Kidney (tissue), 14 donors: ENCODE results near the gene COL23A1. TPM values are rescaled to one million over a fixed set of nuclear protein-coding genes. Genes with fewer than 3 reads are reported as not detected.

ENCODE experiments used
- DNase-seq, 5 donors: peaks; one replicate each; pipeline ENCODE4 v3.0.0-alpha.2; 2013 to 2020
- FAIRE-seq: peaks from 2 replicates; lab custom pipeline; 2012; peaks lifted over from hg19 to GRCh38; lab: Jason Lieb, UNC
- H3K27ac ChIP-seq, 2 donors: one replicate each; pipeline ENCODE4 v1.7.0; 2013; ENCODE audit warnings: low read depth in 2 of 2, low read length in 2 of 2, inconsistent platforms in 1 of 2
- H3K27me3 ChIP-seq: one replicate; pipeline ENCODE4 v1.7.1; 2013; ENCODE audit warnings: low read length, inconsistent platforms; ENCODE audit not compliant: control insufficient read depth, insufficient read depth
- H3K36me3 ChIP-seq, 3 donors: one replicate each; pipeline versions ENCODE4 v1.7.0 to v1.7.1; 2013; ENCODE audit warnings: low read length in 3 of 3, control low read depth in 1 of 3, inconsistent platforms in 1 of 3; ENCODE audit not compliant: insufficient read depth in 3 of 3, control insufficient read depth in 2 of 3
- H3K4me1 ChIP-seq, 3 donors: one replicate each; pipeline versions ENCODE4 v1.7.0 to v1.7.1; 2013; ENCODE audit warnings: low read length in 3 of 3, inconsistent platforms in 1 of 3, low read depth in 1 of 3; ENCODE audit not compliant: control insufficient read depth in 2 of 3, insufficient read depth in 2 of 3
- H3K4me3 ChIP-seq, 3 donors: one replicate each; pipeline versions ENCODE4 v1.7.0 to v1.8.1; 2013; ENCODE audit warnings: low read length in 3 of 3, control low read depth in 1 of 3, inconsistent platforms in 1 of 3
- H3K9ac ChIP-seq, 3 donors: one replicate each; pipeline versions ENCODE4 v1.7.0 to v1.7.1; 2013; ENCODE audit warnings: low read length in 3 of 3, control low read depth in 1 of 3, inconsistent platforms in 1 of 3
- H3K9me3 ChIP-seq, 3 donors: one replicate each; pipeline versions ENCODE4 v1.7.0 to v1.7.1; 2013; ENCODE audit warnings: low read length in 3 of 3, control low read depth in 1 of 3, inconsistent platforms in 1 of 3; ENCODE audit not compliant: control insufficient read depth in 2 of 3, insufficient read depth in 1 of 3
- CTCF ChIP-seq: IDR thresholded peaks from 3 replicates; pipeline ENCODE4 v1.5.1; 2012; ENCODE audit warnings: mild to moderate bottlenecking, moderate library complexity, borderline replicate concordance; ENCODE audit not compliant: insufficient read depth; ENCODE audit errors: extremely low read depth
- intact Hi-C: fragments of 100-400 bp; cut with DNase I; formaldehyde crosslinking; loops from one replicate; pipeline ENCODE4 v1.11.1; 2022
- polyA plus RNA-seq: library from polyadenylated mRNA; stranded (reverse); fragments of 350-450 nt; fragmentation: Illumina TruSeq; extraction: RNeasy Lipid Tissue Mini Kit (QIAGEN cat#74804); gene quantifications from one replicate; pipeline ENCODE4 v1.2.3, GENCODE V29; 2014; ENCODE audit warnings: low read depth, low replicate concordance; ENCODE audit not compliant: insufficient read depth
- total RNA-seq: library from RNA; stranded (reverse); fragmentation: NEBNext Ultra II Directional; extraction: Animal tissue kit (Norgen Biotek cat#: 25700); gene quantifications from one replicate; pipeline ENCODE4 v1.2.1, GENCODE V29; 2021
- donor health status: control.
- donor health status: control.
- donor health status: control.
- donor health status: control.
- donor health status: control.
- donor health status: DM: yes; HTN: yes; CAD: no.
- donor health status: Normal renal cell carcinoma (clear cell type).

Gene COL23A1
- total and polyA plus RNA-seq, 2 donors from 2014 or later: 4.1 to 8.7 TPM

- DNase-seq (peak in 1 of 5 donors; percentile 53), FAIRE-seq (no peak)
- no peak overlapping the region for H3K4me3 ChIP-seq
- TF ChIP-seq CTCF: no peak
- no peaks in the 10 kb centered on the region for H3K9me3 ChIP-seq
- H3K9ac ChIP-seq: no peak overlapping the region
- H3K4me1 ChIP-seq: peaks cover 0 to 2% (median 0%) of the 10 kb centered on the region in 3 donors
- no peak overlapping the region for H3K27ac ChIP-seq
- intact Hi-C loops: no loop called here
- no peaks in the 10 kb centered on the region for H3K27me3 ChIP-seq
- H3K36me3 ChIP-seq: no peaks in the 10 kb centered on the region
Observed at GRCh38 chr5:178327446-178327845, 262.7 kb downstream of the COL23A1 start.

- no peak for TF ChIP-seq CTCF
- Histone ChIP-seq H3K4me1 (no peaks in the 10 kb centered on the region), H3K27me3 (no peaks in the 10 kb centered on the region), H3K27ac (no peak overlapping the region), H3K4me3 (no peak overlapping the region), H3K9me3 (no peaks in the 10 kb centered on the region), H3K9ac (no peak overlapping the region), H3K36me3 (no peaks in the 10 kb centered on the region)
- intact Hi-C loops: no loop called here
- DNase-seq (peak in 2 of 5 donors; percentile 43 to 56), FAIRE-seq (no peak)
Observed at GRCh38 chr5:178326374-178326715, 263.8 kb downstream of the COL23A1 start.

- Histone ChIP-seq H3K9ac (no peak overlapping the region), H3K27me3 (no peaks in the 10 kb centered on the region), H3K4me3 (no peak overlapping the region), H3K9me3 (no peaks in the 10 kb centered on the region), H3K36me3 (no peaks in the 10 kb centered on the region), H3K27ac (peak overlapping the region in 1 of 2 donors; percentile 45), H3K4me1 (no peaks in the 10 kb centered on the region)
- intact Hi-C loops: no loop called here
- FAIRE-seq: no peak
- no peak for TF ChIP-seq CTCF
- peak; percentile 73 to 98 (median 84) for DNase-seq
Observed at GRCh38 chr5:178325679-178326373, 264.4 kb downstream of the COL23A1 start.

- Histone ChIP-seq H3K9ac (no peak overlapping the region), H3K9me3 (no peaks in the 10 kb centered on the region), H3K27ac (no peak overlapping the region), H3K4me1 (no peaks in the 10 kb centered on the region), H3K4me3 (no peak overlapping the region), H3K27me3 (no peaks in the 10 kb centered on the region), H3K36me3 (no peaks in the 10 kb centered on the region)
- intact Hi-C loops: no loop called here
- DNase-seq (no peak), FAIRE-seq (no peak)
- TF ChIP-seq CTCF: no peak
Observed at GRCh38 chr5:178325311-178325678, 264.9 kb downstream of the COL23A1 start.
